ENCODE results near the gene EIF4B.
A peak's percentile ranks its signal among the peaks of the same experiment; 100 is the strongest.

EIF4B gene

GRCh38 chr12:53042607-53043454 is 36.6 kb downstream of the EIF4B start:
- H2AFZ ChIP-seq (ENCODE audit: insufficient read depth, low read length, poor library complexity) = no peak overlapping the region
- H2BK12ac ChIP-seq (ENCODE audit: low read length) = no peak overlapping the region
- H4K12ac ChIP-seq (ENCODE audit: low read depth, low read length) = no peak overlapping the region
- H3K27me3 ChIP-seq (ENCODE audit: insufficient read depth, low read length) = no peaks in the 10 kb centered on the region
- peaks cover 12 to 23% of the 10 kb centered on the region in 2 experiments for H3K4me1 ChIP-seq (ENCODE audit: control insufficient read depth in 1 of 2, insufficient read depth in 2 of 2, low read length in 2 of 2)
- H3K9me3 ChIP-seq (ENCODE audit: insufficient read depth, low read depth, low read length) = no peaks in the 10 kb centered on the region
- no peak overlapping the region for H2BK5ac ChIP-seq (ENCODE audit: low read depth, low read length, poor library complexity)
- no peak overlapping the region for H4K8ac ChIP-seq (ENCODE audit: low read depth, low read length)
- H3K18ac ChIP-seq (ENCODE audit: low read length) = no peak overlapping the region
- H3K27ac ChIP-seq (ENCODE audit: low read depth, low read length) = no peak overlapping the region
- WGBS (ENCODE audit: extremely low coverage, insufficient coverage, insufficient read length) = no CpG with 5 or more reads among the region's 7 CpGs
- H3K14ac ChIP-seq (ENCODE audit: low read length) = no peak overlapping the region
- no peak overlapping the region for H3K9ac ChIP-seq (ENCODE audit: low read length)
- H2BK120ac ChIP-seq (ENCODE audit: insufficient read depth, low read length, poor library complexity) = no peak overlapping the region
- no peak overlapping the region for H4K91ac ChIP-seq (ENCODE audit: low read depth, low read length)
- H3K23ac ChIP-seq (ENCODE audit: low read length) = no peak overlapping the region
- DNase-seq = no peak
- peaks cover 5% of the 10 kb centered on the region for H3K79me2 ChIP-seq (ENCODE audit: control insufficient read depth, insufficient read depth, low read length, poor library complexity)
- H3K4ac ChIP-seq (ENCODE audit: low read depth, low read length) = no peak overlapping the region
- no peak overlapping the region for H2AK5ac ChIP-seq (ENCODE audit: low read length)
- H3K36me3 ChIP-seq (ENCODE audit: control insufficient read depth in 1 of 2, insufficient read depth in 2 of 2, low read length in 2 of 2) = peaks cover 9 to 20% of the 10 kb centered on the region in 2 experiments
- H3K4me3 ChIP-seq (ENCODE audit: low read depth, low read length) = no peak overlapping the region
- H3K4me2 ChIP-seq (ENCODE audit: low read length) = no peak overlapping the region
- H3K79me1 ChIP-seq (ENCODE audit: low read length) = peaks cover 14% of the 10 kb centered on the region

GRCh38 chr12:53044052-53044581 is 37.9 kb downstream of the EIF4B start:
- Histone ChIP-seq H2AFZ (ENCODE audit: insufficient read depth, low read length, poor library complexity) (no peak overlapping the region), H3K23ac (ENCODE audit: low read length) (no peak overlapping the region), H3K9ac (ENCODE audit: low read length) (no peak overlapping the region), H2BK5ac (ENCODE audit: low read depth, low read length, poor library complexity) (no peak overlapping the region), H3K4ac (ENCODE audit: low read depth, low read length) (no peak overlapping the region), H4K12ac (ENCODE audit: low read depth, low read length) (no peak overlapping the region), H3K4me3 (ENCODE audit: low read depth, low read length) (no peak overlapping the region), H3K4me2 (ENCODE audit: low read length) (no peak overlapping the region), H3K18ac (ENCODE audit: low read length) (no peak overlapping the region), H4K8ac (ENCODE audit: low read depth, low read length) (no peak overlapping the region), H3K79me2 (ENCODE audit: control insufficient read depth, insufficient read depth, low read length, poor library complexity) (peaks cover 5% of the 10 kb centered on the region), H3K4me1 (ENCODE audit: control insufficient read depth in 1 of 2, insufficient read depth in 2 of 2, low read length in 2 of 2) (peaks cover 24 to 36% of the 10 kb centered on the region in 2 experiments), H2AK5ac (ENCODE audit: low read length) (no peak overlapping the region), H2BK120ac (ENCODE audit: insufficient read depth, low read length, poor library complexity) (no peak overlapping the region), H3K79me1 (ENCODE audit: low read length) (peaks cover 14% of the 10 kb centered on the region), H3K27ac (ENCODE audit: low read depth, low read length) (no peak overlapping the region), H2BK12ac (ENCODE audit: low read length) (no peak overlapping the region), H3K9me3 (ENCODE audit: insufficient read depth, low read depth, low read length) (no peaks in the 10 kb centered on the region), H3K27me3 (ENCODE audit: insufficient read depth, low read length) (no peaks in the 10 kb centered on the region), H3K14ac (ENCODE audit: low read length) (no peak overlapping the region), H3K36me3 (ENCODE audit: control insufficient read depth in 1 of 2, insufficient read depth in 2 of 2, low read length in 2 of 2) (peaks cover 3 to 13% of the 10 kb centered on the region in 2 experiments), H4K91ac (ENCODE audit: low read depth, low read length) (no peak overlapping the region)
- no CpG with 5 or more reads among the region's 10 CpGs for WGBS (ENCODE audit: extremely low coverage, insufficient coverage, insufficient read length)
- DNase-seq = no peak

- Histone ChIP-seq H3K79me1 (ENCODE audit: low read length) (peaks cover 20% of the 10 kb centered on the region), H2BK120ac (ENCODE audit: insufficient read depth, low read length, poor library complexity) (no peak overlapping the region), H3K27ac (ENCODE audit: low read depth, low read length) (no peak overlapping the region)
These were observed 38.8 kb downstream of the EIF4B start for GRCh38 chr12:53044896-53045695.

GRCh38 chr12:53045696-53046045 is 39.4 kb downstream of the EIF4B start:
- no peak overlapping the region for H3K14ac ChIP-seq (ENCODE audit: low read length)
- H2AFZ ChIP-seq (ENCODE audit: insufficient read depth, low read length, poor library complexity) = no peak overlapping the region
- H2BK120ac ChIP-seq (ENCODE audit: insufficient read depth, low read length, poor library complexity) = no peak overlapping the region
- H2BK12ac ChIP-seq (ENCODE audit: low read length) = no peak overlapping the region
- no peak overlapping the region for H4K91ac ChIP-seq (ENCODE audit: low read depth, low read length)
- H2AK5ac ChIP-seq (ENCODE audit: low read length) = peak overlapping the region; percentile 3
- H3K9me3 ChIP-seq (ENCODE audit: insufficient read depth, low read depth, low read length) = no peaks in the 10 kb centered on the region
- peaks cover 21% of the 10 kb centered on the region for H3K79me1 ChIP-seq (ENCODE audit: low read length)
- H3K4me1 ChIP-seq (ENCODE audit: control insufficient read depth in 1 of 2, insufficient read depth in 2 of 2, low read length in 2 of 2) = peaks cover 39 to 50% of the 10 kb centered on the region in 2 experiments
- no peak overlapping the region for H3K4me2 ChIP-seq (ENCODE audit: low read length)
- peaks cover 5% of the 10 kb centered on the region for H3K79me2 ChIP-seq (ENCODE audit: control insufficient read depth, insufficient read depth, low read length, poor library complexity)
- H3K4me3 ChIP-seq (ENCODE audit: low read depth, low read length) = no peak overlapping the region
- no peak overlapping the region for H3K9ac ChIP-seq (ENCODE audit: low read length)
- no CpG with 5 or more reads among the region's 5 CpGs for WGBS (ENCODE audit: extremely low coverage, insufficient coverage, insufficient read length)
- H2BK5ac ChIP-seq (ENCODE audit: low read depth, low read length, poor library complexity) = no peak overlapping the region
- H4K8ac ChIP-seq (ENCODE audit: low read depth, low read length) = no peak overlapping the region
- H4K12ac ChIP-seq (ENCODE audit: low read depth, low read length) = no peak overlapping the region
- H3K36me3 ChIP-seq (ENCODE audit: control insufficient read depth in 1 of 2, insufficient read depth in 2 of 2, low read length in 2 of 2) = peaks cover 0 to 5% of the 10 kb centered on the region in 2 experiments
- no peak overlapping the region for H3K23ac ChIP-seq (ENCODE audit: low read length)
- DNase-seq = no peak
- H3K4ac ChIP-seq (ENCODE audit: low read depth, low read length) = no peak overlapping the region
- no peaks in the 10 kb centered on the region for H3K27me3 ChIP-seq (ENCODE audit: insufficient read depth, low read length)
- H3K27ac ChIP-seq (ENCODE audit: low read depth, low read length) = no peak overlapping the region
- H3K18ac ChIP-seq (ENCODE audit: low read length) = no peak overlapping the region

More at GRCh38 chr12:53044896-53045695, 38.8 kb downstream of the EIF4B start:
- Histone ChIP-seq H4K8ac (ENCODE audit: low read depth, low read length) (no peak overlapping the region), H4K12ac (ENCODE audit: low read depth, low read length) (no peak overlapping the region), H3K18ac (ENCODE audit: low read length) (no peak overlapping the region), H2AFZ (ENCODE audit: insufficient read depth, low read length, poor library complexity) (no peak overlapping the region), H3K14ac (ENCODE audit: low read length) (no peak overlapping the region), H3K9me3 (ENCODE audit: insufficient read depth, low read depth, low read length) (no peaks in the 10 kb centered on the region), H2BK5ac (ENCODE audit: low read depth, low read length, poor library complexity) (no peak overlapping the region), H3K79me2 (ENCODE audit: control insufficient read depth, insufficient read depth, low read length, poor library complexity) (peaks cover 5% of the 10 kb centered on the region), H2AK5ac (ENCODE audit: low read length) (no peak overlapping the region), H3K4me1 (ENCODE audit: control insufficient read depth in 1 of 2, insufficient read depth in 2 of 2, low read length in 2 of 2) (peaks cover 33 to 45% of the 10 kb centered on the region in 2 experiments), H3K4me3 (ENCODE audit: low read depth, low read length) (no peak overlapping the region), H3K9ac (ENCODE audit: low read length) (no peak overlapping the region), H3K23ac (ENCODE audit: low read length) (no peak overlapping the region), H3K36me3 (ENCODE audit: control insufficient read depth in 1 of 2, insufficient read depth in 2 of 2, low read length in 2 of 2) (peaks cover 0 to 5% of the 10 kb centered on the region in 2 experiments), H2BK12ac (ENCODE audit: low read length) (no peak overlapping the region), H4K91ac (ENCODE audit: low read depth, low read length) (no peak overlapping the region), H3K4ac (ENCODE audit: low read depth, low read length) (no peak overlapping the region), H3K27me3 (ENCODE audit: insufficient read depth, low read length) (no peaks in the 10 kb centered on the region), H3K4me2 (ENCODE audit: low read length) (no peak overlapping the region)
- no CpG with 5 or more reads among the region's 4 CpGs for WGBS (ENCODE audit: extremely low coverage, insufficient coverage, insufficient read length)
- DNase-seq = no peak
